Gastroesophageal sphincter (tissue), 3 donors: Measurements from ENCODE around the gene LRP1-AS.

ENCODE experiments used
- EP300 ChIP-seq: sonication (generic); formaldehyde crosslinking; IDR thresholded peaks from one replicate; pipeline ENCODE4 v1.6.1; 2017; ENCODE audit warnings: antibody characterized with exemption, mild to moderate bottlenecking
- POLR2A ChIP-seq, 2 donors: fragments of 450-650 bp; IDR thresholded peaks; one replicate each; pipeline ENCODE4 v1.6.1; 2017; ENCODE audit warnings: antibody characterized with exemption in 2 of 2, mild to moderate bottlenecking in 2 of 2, moderate library complexity in 1 of 2
- POLR2AphosphoS5 ChIP-seq: sonication (generic); formaldehyde crosslinking; IDR thresholded peaks from one replicate; pipeline ENCODE4 v1.6.1; 2017; ENCODE audit warnings: antibody characterized with exemption
- TF ChIP-seq, protein P1 (sequence below), 4 experiments: fragments of 200-600 bp in 2 of 4; fragments of 450-650 bp in 2 of 4; sonication (generic) in 1 of 4; IDR thresholded peaks; one replicate each; pipeline ENCODE4 v1.5.1; 2017 to 2019; ENCODE audit warnings: antibody characterized with exemption in 4 of 4, mild to moderate bottlenecking in 2 of 4, moderate library complexity in 2 of 4

DNA sequence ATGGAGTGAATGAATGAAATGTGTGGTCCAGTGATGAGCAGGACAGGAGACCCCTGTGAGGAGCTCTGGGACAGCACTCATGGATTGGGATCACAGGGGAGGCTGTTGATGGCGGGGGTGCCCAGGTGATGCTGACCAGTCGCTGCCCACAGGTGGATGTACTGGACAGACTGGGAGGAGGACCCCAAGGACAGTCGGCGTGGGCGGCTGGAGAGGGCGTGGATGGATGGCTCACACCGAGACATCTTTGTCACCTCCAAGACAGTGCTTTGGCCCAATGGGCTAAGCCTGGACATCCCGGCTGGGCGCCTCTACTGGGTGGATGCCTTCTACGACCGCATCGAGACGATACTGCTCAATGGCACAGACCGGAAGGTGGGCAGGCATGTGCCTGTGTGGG, 13.3 kb upstream of the LRP1-AS start:
- TF ChIP-seq POLR2AphosphoS5 (no peak), POLR2A (IDR thresholded peaks at IDR 0.05) (no peak), EP300 (no peak)
- TF ChIP-seq, protein P1, sequence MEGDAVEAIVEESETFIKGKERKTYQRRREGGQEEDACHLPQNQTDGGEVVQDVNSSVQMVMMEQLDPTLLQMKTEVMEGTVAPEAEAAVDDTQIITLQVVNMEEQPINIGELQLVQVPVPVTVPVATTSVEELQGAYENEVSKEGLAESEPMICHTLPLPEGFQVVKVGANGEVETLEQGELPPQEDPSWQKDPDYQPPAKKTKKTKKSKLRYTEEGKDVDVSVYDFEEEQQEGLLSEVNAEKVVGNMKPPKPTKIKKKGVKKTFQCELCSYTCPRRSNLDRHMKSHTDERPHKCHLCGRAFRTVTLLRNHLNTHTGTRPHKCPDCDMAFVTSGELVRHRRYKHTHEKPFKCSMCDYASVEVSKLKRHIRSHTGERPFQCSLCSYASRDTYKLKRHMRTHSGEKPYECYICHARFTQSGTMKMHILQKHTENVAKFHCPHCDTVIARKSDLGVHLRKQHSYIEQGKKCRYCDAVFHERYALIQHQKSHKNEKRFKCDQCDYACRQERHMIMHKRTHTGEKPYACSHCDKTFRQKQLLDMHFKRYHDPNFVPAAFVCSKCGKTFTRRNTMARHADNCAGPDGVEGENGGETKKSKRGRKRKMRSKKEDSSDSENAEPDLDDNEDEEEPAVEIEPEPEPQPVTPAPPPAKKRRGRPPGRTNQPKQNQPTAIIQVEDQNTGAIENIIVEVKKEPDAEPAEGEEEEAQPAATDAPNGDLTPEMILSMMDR (IDR thresholded peaks at IDR 0.05): no peak
